Activated T-helper 1 cell treated with anti-CD3 and anti-CD28 coated beads, Interleukin-12 subunit alpha, Interleukin-12 subunit beta, Interleukin-2, Interleukin-4 antibody, amounts not matched to agents 30 ng/mL and 10 ng/mL and 1 ng/mL, durations not matched to agents 14 hours and 24 hours and 36 hours (primary cell): Measurements from ENCODE around the gene GPR183. TPM values are rescaled to one million over a fixed set of nuclear protein-coding genes. Genes with fewer than 3 reads are reported as not detected.

ENCODE experiments used
- DNase-seq: peaks from one replicate; pipeline ENCODE4 v3.0.0; 2021; ENCODE audit warnings: low spot score
- H3K27ac Mint-ChIP-seq: one replicate; pipeline ENCODE4 v1.8.0; 2021; ENCODE audit warnings: mild to moderate bottlenecking, mixed read lengths
- H3K27me3 Mint-ChIP-seq: one replicate; pipeline ENCODE4 v1.8.0; 2022; ENCODE audit warnings: mild to moderate bottlenecking, moderate library complexity, mixed read lengths; ENCODE audit not compliant: insufficient read depth
- H3K36me3 Mint-ChIP-seq: one replicate; pipeline ENCODE4 v1.8.0; 2021; ENCODE audit warnings: low read depth, mixed read lengths
- H3K4me1 Mint-ChIP-seq: one replicate; pipeline ENCODE4 v1.8.0; 2021; ENCODE audit warnings: low read depth, mixed read lengths
- H3K4me3 Mint-ChIP-seq: one replicate; pipeline ENCODE4 v1.8.0; 2021; ENCODE audit warnings: mild to moderate bottlenecking, moderate library complexity, mixed read lengths
- H3K9me3 Mint-ChIP-seq: one replicate; pipeline ENCODE4 v1.8.0; 2021; ENCODE audit warnings: mixed read lengths
- intact Hi-C: fragments of 100-400 bp; cut with micrococcal nuclease; formaldehyde crosslinking; loops from one replicate; pipeline ENCODE4 v1.15.1; 2024
- total RNA-seq: library from RNA; stranded (reverse); gene quantifications from 2 replicates; pipeline ENCODE4 v1.2.3, GENCODE V29; 2022

Gene GPR183
- total RNA-seq, 1 donor from 2014 or later, result 23.6 TPM

DNA sequence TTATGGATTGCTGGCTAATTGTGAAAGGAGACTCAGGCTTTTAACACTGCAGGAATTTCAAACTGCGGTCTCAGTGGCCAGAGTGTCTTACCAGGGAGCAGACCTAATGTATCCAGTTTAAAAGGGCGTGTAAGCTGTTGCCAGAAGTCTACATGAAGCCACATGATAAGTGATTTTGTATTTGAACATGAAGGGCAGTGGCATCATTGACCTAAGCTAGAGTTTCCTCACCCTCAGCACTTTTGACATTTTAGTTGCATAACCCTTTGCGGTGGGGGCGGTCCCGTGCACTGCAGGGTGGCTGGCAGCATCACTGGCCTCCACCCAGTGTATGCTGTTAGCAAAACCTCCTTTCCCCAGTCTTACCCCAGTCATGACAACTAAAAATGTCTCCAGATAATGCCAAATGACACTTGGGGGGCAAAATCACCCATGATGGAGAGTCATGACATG, 25.4 kb downstream of the GPR183 start:
- peaks cover 64% of the 10 kb centered on the region for H3K4me1 Mint-ChIP-seq
- peaks cover 31% of the 10 kb centered on the region for H3K36me3 Mint-ChIP-seq
- H3K9me3 Mint-ChIP-seq, result no peaks in the 10 kb centered on the region
- no peak overlapping the region for H3K4me3 Mint-ChIP-seq
- no peaks in the 10 kb centered on the region for H3K27me3 Mint-ChIP-seq
- no peak for DNase-seq
- intact Hi-C loops, result loop anchor here (1.0 kb wide), 1 partner anchor 36 kb away; no protein-coding TSS in a partner anchor
- peak overlapping the region; percentile 32 for H3K27ac Mint-ChIP-seq

DNA sequence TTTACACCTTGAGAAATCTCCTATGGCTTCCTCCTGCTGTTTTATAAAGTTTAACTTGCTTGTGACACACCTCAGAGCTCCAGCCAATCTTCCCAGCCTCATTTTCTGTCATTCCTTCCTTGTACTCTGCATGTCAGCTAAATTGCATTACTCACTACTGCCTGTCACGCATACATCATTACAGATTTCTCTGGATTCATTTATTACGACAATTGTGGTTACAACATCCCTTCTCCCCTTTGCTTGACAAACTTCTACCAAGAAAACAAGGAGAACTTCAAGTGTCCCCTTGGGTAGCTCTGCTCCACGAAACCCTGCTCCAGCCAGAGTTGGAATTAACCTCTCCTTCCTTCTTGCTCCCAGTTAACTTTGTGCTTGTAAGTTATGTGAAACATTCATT, 27.0 kb downstream of the GPR183 start:
- no peaks in the 10 kb centered on the region for H3K9me3 Mint-ChIP-seq
- intact Hi-C loops, result no loop called here
- H3K36me3 Mint-ChIP-seq, result peaks cover 32% of the 10 kb centered on the region
- no peak overlapping the region for H3K4me3 Mint-ChIP-seq
- H3K27me3 Mint-ChIP-seq, result no peaks in the 10 kb centered on the region
- no peak for DNase-seq
- H3K27ac Mint-ChIP-seq, result no peak overlapping the region
- peaks cover 69% of the 10 kb centered on the region for H3K4me1 Mint-ChIP-seq

DNA sequence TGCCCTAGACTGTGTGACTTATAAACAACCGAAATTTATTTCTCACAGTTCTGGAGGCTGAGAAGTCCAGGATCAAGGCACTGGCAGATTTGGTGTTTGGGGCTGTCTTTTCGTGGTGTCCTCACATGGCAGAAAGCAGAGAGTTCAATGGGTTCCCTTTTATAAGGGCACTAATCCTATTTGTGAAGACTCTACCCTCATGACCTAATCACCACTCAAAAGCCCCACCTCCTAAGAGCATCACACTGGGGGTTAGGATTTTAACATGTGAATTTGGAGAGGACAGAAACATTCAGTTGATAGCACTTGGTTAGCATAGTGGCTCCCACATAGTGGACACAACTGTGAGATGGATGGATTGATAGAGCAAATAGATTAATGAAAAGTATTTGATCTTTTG, 27.6 kb downstream of the GPR183 start:
- intact Hi-C loops, result no loop called here
- Mint-ChIP-seq H3K9me3 (no peaks in the 10 kb centered on the region), H3K4me3 (no peak overlapping the region), H3K27ac (no peak overlapping the region), H3K27me3 (no peaks in the 10 kb centered on the region), H3K4me1 (peaks cover 74% of the 10 kb centered on the region), H3K36me3 (peaks cover 36% of the 10 kb centered on the region)
- DNase-seq, result no peak

DNA sequence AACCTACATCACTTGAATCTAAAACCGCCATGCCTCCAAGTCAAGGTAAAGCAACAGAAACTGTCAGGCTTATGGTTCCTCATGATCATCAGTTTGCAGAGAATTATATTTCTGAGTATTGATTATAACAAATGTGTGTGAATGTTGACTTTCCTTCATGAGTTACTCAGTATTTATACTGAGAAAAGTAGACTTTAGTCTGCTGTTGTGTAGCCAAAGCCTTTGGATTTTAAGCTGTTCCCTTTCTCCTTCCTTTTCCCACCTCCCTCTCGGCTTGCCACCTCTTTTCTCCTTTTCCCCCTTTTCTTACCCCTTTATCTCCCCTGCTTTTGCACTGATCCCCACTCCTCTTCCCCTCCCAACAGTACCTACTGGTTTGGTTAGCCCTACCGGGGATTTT, 28.4 kb downstream of the GPR183 start:
- DNase-seq, result no peak
- intact Hi-C loops, result no loop called here
- no peak overlapping the region for H3K4me3 Mint-ChIP-seq
- H3K27me3 Mint-ChIP-seq, result no peaks in the 10 kb centered on the region
- H3K4me1 Mint-ChIP-seq, result peaks cover 82% of the 10 kb centered on the region
- peaks cover 35% of the 10 kb centered on the region for H3K36me3 Mint-ChIP-seq
- no peak overlapping the region for H3K27ac Mint-ChIP-seq
- no peaks in the 10 kb centered on the region for H3K9me3 Mint-ChIP-seq

DNA sequence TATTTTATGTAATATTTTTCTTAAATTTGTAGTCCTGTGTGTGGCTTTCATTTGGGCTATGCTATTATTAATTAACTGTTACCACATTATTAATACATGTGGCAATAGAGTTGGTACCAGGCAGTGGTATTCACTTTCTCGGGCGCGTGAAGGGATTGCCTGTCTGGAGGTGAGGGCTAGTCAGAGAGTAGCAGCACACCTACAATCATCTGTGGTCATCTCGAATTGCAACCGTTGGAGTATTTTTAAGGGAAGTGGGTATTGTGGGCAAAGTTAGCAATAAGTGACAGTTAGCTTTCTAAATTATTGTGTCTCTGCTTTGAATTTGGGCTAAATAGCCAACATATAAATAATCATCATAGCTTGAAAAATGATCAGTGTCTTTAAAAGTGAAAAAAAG, 29.0 kb downstream of the GPR183 start:
- DNase-seq, result no peak
- H3K4me3 Mint-ChIP-seq, result no peak overlapping the region
- no peaks in the 10 kb centered on the region for H3K27me3 Mint-ChIP-seq
- no peaks in the 10 kb centered on the region for H3K9me3 Mint-ChIP-seq
- intact Hi-C loops, result no loop called here
- H3K36me3 Mint-ChIP-seq, result peaks cover 39% of the 10 kb centered on the region
- H3K27ac Mint-ChIP-seq, result no peak overlapping the region
- peaks cover 86% of the 10 kb centered on the region for H3K4me1 Mint-ChIP-seq

DNA sequence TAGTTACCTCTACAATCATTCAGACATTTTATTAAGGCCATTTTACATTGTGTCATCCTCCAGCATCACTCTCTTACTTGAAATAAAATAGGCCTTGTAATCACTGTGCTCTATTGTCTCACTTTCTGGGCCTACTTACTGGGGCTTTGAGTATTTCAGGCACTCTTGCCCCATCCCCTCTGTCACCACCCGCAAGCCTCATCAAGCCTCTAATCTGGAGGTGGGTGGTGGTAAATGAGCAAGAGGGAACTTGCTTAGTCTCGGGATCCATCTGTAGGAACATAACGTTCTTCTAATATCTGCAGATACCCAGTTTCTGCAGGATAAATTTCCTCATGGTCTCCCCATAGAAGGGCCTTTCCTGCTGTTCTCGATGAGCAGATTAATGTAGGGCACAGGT, 29.6 kb downstream of the GPR183 start:
- Mint-ChIP-seq H3K27me3 (no peaks in the 10 kb centered on the region), H3K36me3 (peaks cover 42% of the 10 kb centered on the region), H3K27ac (no peak overlapping the region)

DNA sequence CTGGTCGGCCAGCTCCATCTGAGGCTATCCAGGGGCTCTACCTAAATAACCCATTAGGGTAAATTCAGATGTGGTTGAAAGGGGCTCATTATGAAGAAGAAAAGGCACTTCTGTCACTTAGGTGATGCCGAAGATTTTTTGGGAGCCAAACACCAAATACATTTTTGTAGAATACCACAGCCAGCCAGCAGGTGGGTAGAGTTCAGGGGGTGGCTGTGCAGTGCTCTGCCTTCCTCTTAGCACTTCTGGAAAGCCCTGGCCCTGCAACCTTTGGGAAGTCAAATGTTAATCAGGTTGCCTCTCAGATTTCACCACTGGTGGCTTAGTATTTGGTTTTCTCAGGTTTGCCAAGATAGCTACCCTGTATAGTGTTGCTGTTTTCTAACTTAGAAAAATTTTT, 30.5 kb downstream of the GPR183 start:
- Mint-ChIP-seq H3K9me3 (peaks cover 10% of the 10 kb centered on the region), H3K36me3 (peaks cover 49% of the 10 kb centered on the region), H3K4me3 (no peak overlapping the region), H3K4me1 (peaks cover 80% of the 10 kb centered on the region), H3K27ac (no peak overlapping the region), H3K27me3 (no peaks in the 10 kb centered on the region)
- intact Hi-C loops, result no loop called here
- no peak for DNase-seq

More for the DNA sequence above, 29.6 kb downstream of the GPR183 start:
- no peak for DNase-seq
- intact Hi-C loops, result no loop called here
- H3K9me3 Mint-ChIP-seq, result peaks cover 2% of the 10 kb centered on the region
- peaks cover 83% of the 10 kb centered on the region for H3K4me1 Mint-ChIP-seq
- H3K4me3 Mint-ChIP-seq, result no peak overlapping the region

DNA sequence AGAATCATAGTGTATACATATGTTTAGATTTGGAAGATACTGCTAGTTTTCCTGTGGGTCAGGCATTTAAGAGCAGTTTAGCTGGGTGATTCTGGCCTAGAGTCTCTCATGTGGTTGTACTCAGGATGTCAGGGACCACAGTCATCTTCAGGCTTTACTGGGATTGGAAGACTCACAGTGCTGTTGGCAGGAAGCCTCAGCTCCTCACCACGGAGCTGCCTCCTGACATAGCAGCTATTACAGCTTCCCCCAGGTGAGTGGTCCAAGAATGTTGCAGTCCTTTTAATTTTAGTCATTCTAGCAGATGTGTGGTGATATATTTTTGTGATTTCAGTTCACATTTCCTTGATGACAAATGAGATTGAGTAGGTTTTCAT, 32.1 kb downstream of the GPR183 start:
- Mint-ChIP-seq H3K9me3 (peaks cover 10% of the 10 kb centered on the region), H3K36me3 (peaks cover 45% of the 10 kb centered on the region), H3K27ac (peak overlapping the region; percentile 64), H3K4me3 (peak overlapping the region; percentile 5), H3K27me3 (no peaks in the 10 kb centered on the region), H3K4me1 (peaks cover 82% of the 10 kb centered on the region)
- intact Hi-C loops, result loop anchor here (1.0 kb wide), 1 partner anchor 12 kb away; no protein-coding TSS in a partner anchor
- DNase-seq, result no peak

DNA sequence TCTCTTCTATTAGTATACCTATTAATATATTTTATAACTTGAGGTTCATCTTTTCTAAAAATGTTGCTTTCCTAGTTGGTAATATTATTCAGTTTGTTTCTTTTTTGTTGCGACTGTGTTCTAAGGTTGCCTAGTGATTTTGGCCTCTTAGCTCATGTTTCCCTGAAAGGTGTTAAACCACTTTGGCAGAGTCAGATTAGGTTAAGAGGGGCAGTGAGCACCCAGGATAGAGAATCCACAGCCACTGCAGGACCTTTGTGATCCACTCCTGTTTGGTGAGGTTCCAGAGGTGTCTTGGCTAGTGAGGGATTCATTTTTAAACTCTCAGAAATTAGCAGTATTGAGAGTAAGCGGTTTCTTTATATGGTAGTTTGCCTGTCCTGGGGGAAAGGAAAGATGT, 34.1 kb downstream of the GPR183 start:
- Mint-ChIP-seq H3K4me3 (no peak overlapping the region), H3K36me3 (peaks cover 33% of the 10 kb centered on the region), H3K4me1 (peaks cover 73% of the 10 kb centered on the region), H3K9me3 (peaks cover 10% of the 10 kb centered on the region), H3K27me3 (no peaks in the 10 kb centered on the region), H3K27ac (peak overlapping the region; percentile 69)
- DNase-seq, result no peak
- intact Hi-C loops, result no loop called here

DNA sequence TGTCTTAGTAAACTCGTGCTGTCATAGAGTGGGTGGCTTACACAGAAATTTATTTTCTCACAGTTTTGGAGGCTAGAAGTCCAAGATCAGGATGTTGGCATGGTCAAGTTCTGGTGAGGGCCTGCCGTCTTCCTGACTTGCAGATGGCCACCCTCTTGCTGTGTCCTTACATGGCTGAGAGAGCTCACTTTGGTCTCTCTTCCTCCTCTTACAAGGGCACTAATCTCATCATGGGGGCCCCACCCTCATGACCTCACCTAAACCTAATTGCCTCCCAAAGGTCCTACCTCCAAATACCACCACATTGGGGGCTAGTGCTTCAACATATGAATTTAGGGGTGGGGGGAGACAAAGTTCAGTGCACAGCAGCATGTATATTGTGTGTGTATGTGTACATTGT, 34.7 kb downstream of the GPR183 start:
- Mint-ChIP-seq H3K4me1 (peaks cover 67% of the 10 kb centered on the region), H3K27me3 (no peaks in the 10 kb centered on the region), H3K36me3 (peaks cover 33% of the 10 kb centered on the region), H3K4me3 (no peak overlapping the region), H3K27ac (no peak overlapping the region), H3K9me3 (peaks cover 10% of the 10 kb centered on the region)
- DNase-seq, result no peak
- intact Hi-C loops, result no loop called here

DNA sequence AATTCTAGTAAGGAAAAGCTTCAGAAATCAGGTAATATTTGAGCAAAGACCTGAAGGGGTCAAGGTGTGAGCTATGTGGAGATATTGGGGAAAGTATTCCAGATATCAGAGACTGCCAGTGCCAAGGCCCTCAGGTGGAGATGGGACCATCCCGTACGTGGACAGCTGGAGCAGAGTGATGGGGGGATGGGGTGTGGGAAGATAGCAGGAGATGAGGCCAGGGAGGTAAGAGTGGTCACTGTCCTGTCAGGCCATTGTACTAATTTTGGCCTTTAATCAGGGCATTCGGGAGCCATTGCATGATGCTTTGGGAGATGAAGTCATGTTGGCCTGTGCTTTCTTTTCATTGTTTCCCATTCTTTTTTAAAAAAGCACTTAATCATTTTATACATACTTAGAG, 36.0 kb downstream of the GPR183 start:
- Mint-ChIP-seq H3K27me3 (no peaks in the 10 kb centered on the region), H3K27ac (no peak overlapping the region), H3K4me3 (no peak overlapping the region), H3K36me3 (peaks cover 31% of the 10 kb centered on the region), H3K9me3 (peaks cover 10% of the 10 kb centered on the region), H3K4me1 (peaks cover 59% of the 10 kb centered on the region)
- intact Hi-C loops, result no loop called here
- no peak for DNase-seq

DNA sequence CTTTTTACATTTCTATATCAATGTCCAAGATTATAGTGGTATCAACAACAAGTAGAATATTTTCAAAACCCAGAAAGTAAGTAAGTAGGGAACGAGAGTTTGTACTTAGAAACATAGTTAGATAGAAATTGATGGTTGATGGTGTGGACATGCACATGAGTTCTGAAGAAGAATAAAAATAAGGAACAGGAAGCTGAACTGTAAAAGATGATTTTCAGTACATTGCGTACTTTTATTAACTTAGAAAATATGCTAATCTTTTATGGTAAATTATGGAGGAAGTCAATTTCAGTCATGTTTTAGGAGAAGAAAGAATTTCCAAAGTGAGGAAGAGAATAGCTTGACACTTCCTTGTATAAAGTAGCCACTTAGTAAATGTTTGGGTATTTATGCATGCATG, 36.7 kb downstream of the GPR183 start:
- Mint-ChIP-seq H3K9me3 (peaks cover 10% of the 10 kb centered on the region), H3K27ac (no peak overlapping the region), H3K27me3 (no peaks in the 10 kb centered on the region), H3K4me3 (no peak overlapping the region), H3K36me3 (peaks cover 32% of the 10 kb centered on the region), H3K4me1 (peaks cover 57% of the 10 kb centered on the region)
- intact Hi-C loops, result loop anchor here (1.0 kb wide), 1 partner anchor 37 kb away; the partner anchor contains the start of gene GPR183
- DNase-seq, result no peak

DNA sequence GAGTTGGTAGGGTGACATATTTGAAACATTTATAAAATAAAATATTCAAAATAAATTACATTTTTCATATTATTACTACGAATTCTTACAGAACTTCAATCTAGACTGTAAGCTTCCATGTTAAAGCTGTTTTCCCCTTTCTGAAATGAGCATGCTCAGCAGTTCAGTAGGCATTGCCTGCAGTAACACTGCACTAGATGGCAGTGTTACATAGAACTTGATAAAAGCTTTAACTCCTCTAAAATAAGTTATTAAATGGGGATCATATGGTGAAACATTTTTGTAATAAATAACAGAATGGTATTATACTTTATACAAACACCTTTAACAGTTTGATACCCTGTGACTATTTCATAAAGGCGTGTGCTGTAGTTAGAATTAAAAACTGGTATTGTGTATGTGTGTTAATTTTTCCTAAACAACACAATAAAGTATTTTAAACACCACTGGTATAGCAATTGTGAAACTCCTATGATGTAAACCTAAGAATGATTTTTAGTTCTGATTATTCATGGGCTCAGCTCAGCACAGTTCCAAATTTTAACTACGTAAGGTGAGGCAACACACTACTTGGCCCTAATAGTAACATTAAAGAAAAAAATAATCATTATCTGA, 37.5 kb downstream of the GPR183 start:
- intact Hi-C loops, result loop anchor here (1.0 to 5.0 kb wide), 7 partner anchors 38 to 402 kb away; partner anchors contain the start of gene GPR183

More for the DNA sequence above, 37.5 kb downstream of the GPR183 start:
- H3K27me3 Mint-ChIP-seq, result no peaks in the 10 kb centered on the region
- no peak overlapping the region for H3K4me3 Mint-ChIP-seq
- peaks cover 10% of the 10 kb centered on the region for H3K9me3 Mint-ChIP-seq
- no peak overlapping the region for H3K27ac Mint-ChIP-seq
- peaks cover 55% of the 10 kb centered on the region for H3K4me1 Mint-ChIP-seq
- H3K36me3 Mint-ChIP-seq, result peaks cover 26% of the 10 kb centered on the region
- DNase-seq, result no peak
